Adipocyte (in vitro differentiated cells): ENCODE measurements around the gene IGSF21.
"Not testable (repeated sequence)": the region's sequence is repeated elsewhere in the genome, so short reads cannot be mapped to it uniquely, and the experiment has no call there.

ENCODE experiments used
- DNase-seq: peaks from one replicate; pipeline ENCODE4 v3.0.0-alpha.2; 2015; ENCODE audit warnings: low read depth
- H3K27me3 ChIP-seq: replicated peaks from 2 replicates; pipeline ENCODE4 v1.7.0; 2013; ENCODE audit warnings: mild to moderate bottlenecking, low read length, moderate library complexity; ENCODE audit not compliant: control insufficient read depth, insufficient read depth
- H3K36me3 ChIP-seq: 2 replicates; pipeline ENCODE4 v1.7.0; 2013; ENCODE audit warnings: low read length, mild to moderate bottlenecking, moderate library complexity; ENCODE audit not compliant: control insufficient read depth, insufficient read depth, severe bottlenecking
- H3K4me1 ChIP-seq: 2 replicates; pipeline ENCODE4 v1.7.0; 2013; ENCODE audit warnings: mild to moderate bottlenecking, low read length, moderate library complexity; ENCODE audit not compliant: control insufficient read depth, insufficient read depth
- H3K4me3 ChIP-seq: 2 replicates; pipeline ENCODE4 v1.7.0; 2013; ENCODE audit warnings: mild to moderate bottlenecking, low read length, moderate library complexity
- H3K9ac ChIP-seq: 2 replicates; pipeline ENCODE4 v1.7.0; 2013; ENCODE audit warnings: mild to moderate bottlenecking, low read length, moderate library complexity
- H3K9me3 ChIP-seq: 2 replicates; pipeline ENCODE4 v1.7.0; 2013; ENCODE audit warnings: mild to moderate bottlenecking, low read length, moderate library complexity; ENCODE audit not compliant: control insufficient read depth

IGSF21 gene

DNA sequence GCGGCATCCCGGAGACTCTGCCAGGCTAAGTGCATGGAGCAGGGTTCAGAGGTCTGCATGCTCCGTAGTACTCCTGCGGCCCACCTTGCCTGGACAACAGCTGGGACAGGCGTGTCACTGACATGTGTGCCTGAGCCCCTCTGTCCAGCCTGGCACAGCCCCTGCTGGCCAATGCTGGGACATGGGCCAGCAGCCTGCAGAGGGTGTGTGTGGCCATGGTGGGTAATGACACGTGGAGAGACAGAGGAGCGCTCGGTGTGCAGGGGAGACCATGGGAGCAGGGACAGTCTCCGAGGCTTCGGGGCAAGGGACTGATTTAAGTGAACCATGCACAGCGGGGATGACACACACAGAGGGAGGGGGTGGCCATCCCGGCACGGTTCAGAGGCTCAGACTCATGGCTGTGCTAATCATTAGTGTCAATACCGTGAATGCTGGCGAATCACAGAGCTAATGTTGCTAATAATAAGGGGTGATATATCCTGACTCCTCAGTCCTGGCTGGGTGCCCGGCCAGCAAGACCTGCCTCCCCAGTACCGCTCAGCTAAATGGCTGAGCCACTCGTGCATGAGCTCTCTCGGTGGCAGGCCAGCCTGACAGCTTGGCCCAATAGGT is 41.5 kb downstream of the IGSF21 start:
- no peak for DNase-seq
- H3K27me3 ChIP-seq: peaks cover 33% of the 10 kb centered on the region

DNA sequence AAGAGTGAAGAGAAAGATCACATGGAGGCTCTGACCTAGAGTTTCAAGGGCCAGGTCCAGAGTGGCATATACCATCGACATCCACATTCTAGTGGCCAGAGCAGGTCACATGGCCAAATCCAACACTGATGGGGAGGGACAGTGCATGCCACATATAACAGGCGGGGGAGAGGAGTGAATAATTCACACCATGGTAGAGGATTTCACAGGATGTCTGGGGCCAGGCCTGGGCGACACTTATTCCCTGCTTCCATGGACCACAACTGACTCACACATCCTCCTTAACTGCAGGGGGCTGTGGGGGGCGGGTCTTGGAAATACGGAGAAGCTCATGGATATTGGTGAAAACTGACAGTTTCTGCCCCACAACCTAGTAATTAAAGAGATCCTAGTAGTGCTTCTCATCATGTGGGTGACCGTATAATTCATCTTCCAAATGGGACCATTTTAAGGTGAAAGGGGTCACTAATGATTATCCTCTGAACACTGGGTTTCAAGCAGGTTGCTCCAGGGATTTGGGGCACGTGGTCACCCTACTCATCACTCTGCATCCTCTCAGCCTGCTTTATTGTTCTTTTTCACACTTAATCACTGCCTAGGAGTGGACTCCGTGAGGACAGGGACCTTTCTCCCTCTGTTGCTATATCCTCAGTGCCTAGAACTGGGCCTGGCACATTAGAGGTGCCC is 44.0 kb downstream of the IGSF21 start:
- H3K27me3 ChIP-seq: peaks cover 44% of the 10 kb centered on the region
- H3K9me3 ChIP-seq: peaks cover 3% of the 10 kb centered on the region
- H3K4me1 ChIP-seq: no peaks in the 10 kb centered on the region
- H3K9ac ChIP-seq: no peak overlapping the region
- DNase-seq: no peak
- H3K36me3 ChIP-seq: no peaks in the 10 kb centered on the region
- no peak overlapping the region for H3K4me3 ChIP-seq

More for the DNA sequence above, 41.5 kb downstream of the IGSF21 start:
- Histone ChIP-seq H3K4me3 (no peak overlapping the region), H3K9me3 (peaks cover 3% of the 10 kb centered on the region), H3K36me3 (no peaks in the 10 kb centered on the region), H3K9ac (no peak overlapping the region), H3K4me1 (peaks cover 7% of the 10 kb centered on the region)

DNA sequence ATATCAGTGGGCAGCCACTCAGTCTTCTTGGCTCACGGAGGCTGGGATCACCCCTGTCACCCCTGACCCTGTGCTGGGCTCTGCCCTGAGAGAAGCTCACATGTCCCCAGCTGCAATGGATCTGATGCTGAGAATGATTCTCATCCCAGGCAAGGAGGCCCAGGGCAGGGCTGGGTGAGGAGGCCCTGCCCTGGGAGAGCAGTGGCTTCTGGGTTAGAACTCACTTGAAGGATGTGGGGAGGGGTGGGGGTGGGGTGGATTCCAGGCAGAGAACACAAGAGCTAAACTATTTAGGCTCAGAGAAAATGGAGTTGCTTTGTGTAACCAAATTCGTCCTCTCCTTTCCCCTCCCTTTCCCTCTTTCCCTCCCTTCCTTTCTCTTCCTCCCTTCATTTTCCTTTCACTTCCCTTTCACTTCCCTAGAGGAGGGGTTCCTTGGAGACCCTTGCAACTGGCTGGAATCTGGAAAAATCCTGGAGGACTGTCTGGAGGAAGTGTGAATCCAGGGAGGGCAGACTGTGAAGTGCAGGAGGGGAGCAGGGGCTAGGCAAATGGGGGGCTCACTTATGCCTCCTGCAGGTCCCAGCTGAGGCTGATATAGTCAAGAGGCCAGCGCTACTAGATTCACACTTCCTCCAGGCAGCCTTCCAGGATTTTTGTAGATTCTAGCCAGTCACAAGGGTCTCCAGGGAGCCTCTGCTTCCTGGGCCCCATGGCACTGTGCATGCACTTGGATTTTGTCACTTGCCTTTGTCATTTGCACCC is 47.0 kb downstream of the IGSF21 start:
- Histone ChIP-seq H3K9me3 (peaks cover 3% of the 10 kb centered on the region), H3K36me3 (no peaks in the 10 kb centered on the region), H3K27me3 (peaks cover 73% of the 10 kb centered on the region), H3K9ac (no peak overlapping the region), H3K4me1 (no peaks in the 10 kb centered on the region), H3K4me3 (no peak overlapping the region)
- no peak for DNase-seq

DNA sequence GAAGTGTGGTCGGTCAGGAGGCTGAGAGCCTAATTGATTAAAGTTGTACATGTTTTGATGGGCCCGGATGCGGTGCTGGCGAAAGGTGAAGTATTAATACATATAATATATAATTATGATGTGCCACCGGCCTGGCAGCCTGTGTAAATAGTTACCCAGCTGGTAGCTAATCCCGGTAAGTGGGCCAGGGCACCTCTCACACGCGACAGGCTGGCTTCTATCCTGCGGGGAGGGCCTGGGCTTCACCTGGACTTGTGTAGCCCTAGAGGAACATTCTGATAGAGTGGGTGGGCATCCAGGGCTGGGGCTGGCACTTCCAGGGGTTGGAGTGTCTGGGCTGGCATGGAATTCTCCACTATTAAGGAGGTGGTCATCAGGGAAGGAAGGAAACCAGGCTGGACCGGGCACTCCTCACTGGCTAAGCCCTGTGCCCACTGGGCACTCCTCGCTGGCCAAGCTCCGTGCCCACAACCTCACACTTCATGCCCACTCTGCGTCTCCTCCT is 48.3 kb downstream of the IGSF21 start:
- no peak for DNase-seq
- no peak overlapping the region for H3K4me3 ChIP-seq
- no peak overlapping the region for H3K9ac ChIP-seq
- peaks cover 77% of the 10 kb centered on the region for H3K27me3 ChIP-seq
- H3K4me1 ChIP-seq: no peaks in the 10 kb centered on the region
- H3K36me3 ChIP-seq: no peaks in the 10 kb centered on the region
- H3K9me3 ChIP-seq: peaks cover 2% of the 10 kb centered on the region

DNA sequence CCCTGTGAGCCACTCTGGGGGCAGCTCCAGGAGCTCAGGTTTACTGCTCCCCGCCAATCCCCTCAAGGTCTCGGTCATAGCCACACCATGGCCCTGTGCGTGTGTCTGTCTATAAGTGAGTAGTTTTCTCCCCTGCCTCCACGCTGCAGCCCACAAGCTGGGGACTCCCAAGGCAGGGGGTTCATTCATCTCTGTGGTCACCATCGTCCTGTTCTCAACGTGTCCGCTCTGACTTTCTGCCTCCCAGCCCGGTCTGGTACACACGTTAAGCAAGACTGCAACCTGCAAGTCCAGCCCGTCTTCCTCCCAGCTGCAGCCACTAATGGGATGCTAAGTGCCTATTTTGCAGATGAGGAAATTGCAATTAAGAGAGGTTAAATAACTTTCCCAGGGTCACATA is 49.8 kb downstream of the IGSF21 start:
- Histone ChIP-seq H3K4me3 (no peak overlapping the region), H3K4me1 (no peaks in the 10 kb centered on the region), H3K9me3 (no peaks in the 10 kb centered on the region), H3K9ac (no peak overlapping the region), H3K36me3 (no peaks in the 10 kb centered on the region), H3K27me3 (peaks cover 70% of the 10 kb centered on the region)
- DNase-seq: no peak

DNA sequence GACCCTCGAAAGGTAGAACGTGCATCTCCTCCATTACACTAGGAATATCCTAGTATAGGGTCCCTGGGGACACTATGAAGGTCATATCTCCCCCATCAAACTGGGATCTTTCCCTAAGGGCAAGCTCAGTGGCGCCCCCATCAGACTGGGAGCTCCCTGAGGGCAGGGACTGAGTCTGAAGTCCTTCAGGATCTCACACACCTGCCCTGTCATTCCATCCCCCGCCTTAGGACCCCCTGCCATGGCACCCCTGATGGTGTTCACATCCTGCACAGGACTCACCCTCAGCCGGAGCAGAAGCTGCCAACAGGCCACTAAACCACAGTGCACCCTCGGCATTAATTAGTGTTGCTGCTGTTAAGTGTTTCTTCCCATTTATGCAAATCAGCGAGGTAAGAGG is 50.4 kb downstream of the IGSF21 start:
- H3K27me3 ChIP-seq: peaks cover 71% of the 10 kb centered on the region
- H3K4me3 ChIP-seq: no peak overlapping the region
- no peak for DNase-seq

DNA sequence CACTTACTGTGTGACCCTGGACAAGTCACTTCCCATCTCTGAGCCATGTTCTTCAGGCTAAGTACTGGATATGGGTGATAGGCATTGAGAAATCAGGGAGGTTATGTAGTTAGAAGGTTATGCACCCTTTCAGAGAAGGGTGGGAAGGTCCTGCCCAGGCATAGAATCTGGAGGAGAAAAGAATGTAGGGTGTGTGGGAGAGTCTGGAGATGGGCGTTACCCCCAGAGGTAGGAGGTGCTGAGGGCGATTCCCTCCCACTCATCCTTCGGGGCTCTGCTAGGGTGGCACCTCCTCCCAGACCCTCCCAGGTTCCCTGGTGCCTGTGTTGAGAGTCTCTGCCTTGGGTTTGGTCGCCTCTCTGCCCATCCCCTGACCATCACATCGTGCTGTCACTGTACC is 51.1 kb downstream of the IGSF21 start:
- Histone ChIP-seq H3K9me3 (no peaks in the 10 kb centered on the region), H3K36me3 (no peaks in the 10 kb centered on the region), H3K27me3 (peaks cover 69% of the 10 kb centered on the region), H3K4me3 (no peak overlapping the region), H3K9ac (no peak overlapping the region), H3K4me1 (no peaks in the 10 kb centered on the region)
- no peak for DNase-seq

More for the DNA sequence above, 50.4 kb downstream of the IGSF21 start:
- no peaks in the 10 kb centered on the region for H3K4me1 ChIP-seq
- H3K36me3 ChIP-seq: no peaks in the 10 kb centered on the region
- H3K9ac ChIP-seq: no peak overlapping the region
- H3K9me3 ChIP-seq: no peaks in the 10 kb centered on the region

DNA sequence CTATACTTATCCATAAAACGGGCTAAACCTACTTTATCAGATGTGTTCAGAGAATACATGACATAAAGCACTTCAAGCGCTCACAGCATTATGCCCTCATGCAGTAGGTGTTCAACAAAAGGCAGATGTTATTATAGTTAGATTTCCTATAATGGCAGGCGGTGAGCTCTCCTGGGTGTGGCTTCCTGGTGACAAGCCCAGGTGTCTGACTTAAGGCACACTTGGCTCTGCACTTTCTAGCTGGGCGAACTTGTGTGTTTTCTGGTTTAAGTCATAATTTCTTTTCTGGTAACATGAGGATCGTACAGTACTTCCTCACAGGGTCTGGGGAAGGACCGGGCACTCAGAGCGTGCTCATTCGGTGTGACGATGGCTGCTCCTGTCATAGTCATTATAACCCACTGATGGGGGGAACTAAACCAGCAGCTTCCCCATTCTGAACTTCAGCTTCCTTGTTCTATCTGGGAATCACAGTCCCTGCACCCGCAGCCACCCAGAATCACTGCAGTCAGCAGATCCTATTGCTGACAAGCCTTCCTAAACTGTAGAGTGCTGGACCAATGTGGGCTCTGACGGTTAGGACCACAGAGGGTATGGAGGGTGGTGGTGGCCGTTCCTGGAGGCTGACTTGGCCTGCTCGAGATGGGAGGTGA is 52.8 kb downstream of the IGSF21 start:
- no peak overlapping the region for H3K9ac ChIP-seq
- H3K27me3 ChIP-seq: peaks cover 75% of the 10 kb centered on the region
- H3K9me3 ChIP-seq: no peaks in the 10 kb centered on the region
- no peaks in the 10 kb centered on the region for H3K36me3 ChIP-seq
- no peak overlapping the region for H3K4me3 ChIP-seq
- H3K4me1 ChIP-seq: no peaks in the 10 kb centered on the region
- DNase-seq: no peak

DNA sequence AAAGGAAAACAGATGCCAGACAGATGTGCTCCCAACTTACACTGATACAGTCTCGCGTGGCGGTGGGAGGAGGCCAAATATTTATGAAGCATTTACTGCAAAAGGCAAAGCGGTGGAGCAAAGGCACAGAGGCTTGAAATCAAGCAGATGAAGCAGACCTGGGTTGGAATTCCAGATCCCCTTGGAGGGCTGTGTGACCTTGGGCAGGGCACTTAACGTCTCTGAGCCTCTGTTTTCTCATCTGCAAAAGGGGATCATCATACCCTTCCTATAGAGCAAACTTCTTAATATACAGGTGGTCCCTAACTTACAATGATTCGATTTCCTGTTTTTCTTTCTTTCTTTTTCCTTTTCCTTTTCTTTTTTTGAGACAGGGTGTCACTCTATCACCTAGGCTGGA is 54.1 kb downstream of the IGSF21 start:
- Histone ChIP-seq H3K36me3 (no peaks in the 10 kb centered on the region), H3K9me3 (no peaks in the 10 kb centered on the region), H3K4me3 (no peak overlapping the region), H3K9ac (no peak overlapping the region), H3K4me1 (no peaks in the 10 kb centered on the region), H3K27me3 (peaks cover 68% of the 10 kb centered on the region)
- no peak for DNase-seq

DNA sequence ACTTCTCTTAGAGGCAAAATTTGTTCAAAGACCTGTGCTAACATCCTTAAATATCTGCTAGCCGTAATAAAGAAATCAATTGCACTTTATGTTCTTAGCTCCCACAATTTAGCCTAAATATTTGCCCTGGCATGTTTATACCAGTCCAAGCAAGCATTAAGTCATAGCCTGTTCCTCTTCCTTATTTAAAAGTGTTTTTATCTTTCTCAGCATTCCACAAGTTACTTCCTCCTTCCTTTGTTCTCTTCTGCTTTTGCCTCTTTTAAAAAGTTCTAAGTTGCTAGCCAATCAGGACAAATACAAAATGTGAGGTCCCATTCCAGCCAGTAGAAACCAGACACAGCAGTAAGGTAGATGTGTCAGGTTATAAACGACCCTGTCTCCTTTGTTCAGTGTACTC is 58.0 kb downstream of the IGSF21 start:
- not testable (repeated sequence) for DNase-seq, H3K36me3 ChIP-seq, H3K9ac ChIP-seq, H3K4me1 ChIP-seq, H3K9me3 ChIP-seq, H3K4me3 ChIP-seq
- peaks cover 62% of the 10 kb centered on the region for H3K27me3 ChIP-seq

DNA sequence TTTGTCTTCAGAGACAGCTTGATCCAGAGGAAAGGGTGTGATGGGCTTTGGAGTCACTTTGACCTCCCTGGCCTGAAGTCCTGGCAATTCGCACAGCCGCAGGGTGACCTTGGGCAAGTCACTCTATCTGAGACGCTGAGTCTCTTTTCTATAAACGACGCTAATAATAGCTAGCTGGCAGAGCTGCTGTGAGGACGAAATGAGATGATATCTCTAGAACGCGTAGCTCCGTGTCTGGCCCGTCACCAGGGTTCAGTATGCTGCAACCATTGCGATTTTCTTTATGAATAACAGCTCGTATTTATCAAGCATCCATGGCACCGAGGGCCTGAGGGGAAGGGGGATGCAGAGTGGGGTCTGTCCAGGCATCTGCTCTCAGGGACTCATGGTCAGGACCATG is 58.7 kb downstream of the IGSF21 start:
- Histone ChIP-seq H3K36me3 (no peaks in the 10 kb centered on the region), H3K9ac (no peak overlapping the region), H3K4me1 (no peaks in the 10 kb centered on the region), H3K9me3 (no peaks in the 10 kb centered on the region), H3K27me3 (peaks cover 62% of the 10 kb centered on the region), H3K4me3 (no peak overlapping the region)
- DNase-seq: no peak
